PC-9 (cell line): ENCODE data around the gene GALNT11.

ENCODE experiments used
- EZH2 ChIP-seq: fragments of 200-600 bp; sonication (generic); IDR thresholded peaks from 2 replicates; pipeline ENCODE4 v1.8.0; 2017; ENCODE audit warnings: antibody characterized with exemption, low read depth
- TF ChIP-seq, protein P1 (sequence below): fragments of 200-600 bp; sonication (generic); conservative IDR thresholded peaks from 2 replicates; pipeline ENCODE4 v1.6.1; 2017; ENCODE audit warnings: mixed run types, antibody characterized with exemption, mild to moderate bottlenecking, moderate library complexity

DNA sequence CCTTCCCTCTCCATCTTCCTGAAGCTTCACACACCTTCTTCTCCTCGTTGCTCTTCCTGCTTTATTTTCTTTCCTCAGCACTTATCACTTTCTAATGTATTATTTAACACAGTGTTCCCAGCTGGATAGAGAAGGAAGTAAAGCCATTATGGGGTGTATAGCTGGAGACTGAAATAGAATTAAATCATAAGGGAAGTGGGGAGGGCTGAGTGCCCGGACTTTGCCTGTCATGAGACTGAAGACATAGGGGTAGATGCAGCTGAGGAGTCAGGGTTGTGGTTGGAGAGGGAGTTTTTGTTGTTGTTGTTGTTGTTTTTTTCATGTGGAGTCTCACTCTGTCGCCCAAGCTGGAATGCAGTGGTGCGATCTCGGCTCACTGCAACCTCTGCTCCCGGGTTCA is 65.3 kb downstream of the GALNT11 start:
- TF ChIP-seq, protein P1, sequence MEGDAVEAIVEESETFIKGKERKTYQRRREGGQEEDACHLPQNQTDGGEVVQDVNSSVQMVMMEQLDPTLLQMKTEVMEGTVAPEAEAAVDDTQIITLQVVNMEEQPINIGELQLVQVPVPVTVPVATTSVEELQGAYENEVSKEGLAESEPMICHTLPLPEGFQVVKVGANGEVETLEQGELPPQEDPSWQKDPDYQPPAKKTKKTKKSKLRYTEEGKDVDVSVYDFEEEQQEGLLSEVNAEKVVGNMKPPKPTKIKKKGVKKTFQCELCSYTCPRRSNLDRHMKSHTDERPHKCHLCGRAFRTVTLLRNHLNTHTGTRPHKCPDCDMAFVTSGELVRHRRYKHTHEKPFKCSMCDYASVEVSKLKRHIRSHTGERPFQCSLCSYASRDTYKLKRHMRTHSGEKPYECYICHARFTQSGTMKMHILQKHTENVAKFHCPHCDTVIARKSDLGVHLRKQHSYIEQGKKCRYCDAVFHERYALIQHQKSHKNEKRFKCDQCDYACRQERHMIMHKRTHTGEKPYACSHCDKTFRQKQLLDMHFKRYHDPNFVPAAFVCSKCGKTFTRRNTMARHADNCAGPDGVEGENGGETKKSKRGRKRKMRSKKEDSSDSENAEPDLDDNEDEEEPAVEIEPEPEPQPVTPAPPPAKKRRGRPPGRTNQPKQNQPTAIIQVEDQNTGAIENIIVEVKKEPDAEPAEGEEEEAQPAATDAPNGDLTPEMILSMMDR = no peak
- no peak for TF ChIP-seq EZH2
